Right lobe of liver (tissue), 4 donors: Measurements from ENCODE around the gene SELENOV.

Experiments used
- POLR2A ChIP-seq: fragments of 450-650 bp; IDR thresholded peaks from one replicate; pipeline ENCODE4 v1.6.1; 2017; ENCODE audit warnings: antibody characterized with exemption, mild to moderate bottlenecking
- TF ChIP-seq, protein P1 (sequence below), 4 donors: fragments of 200-600 bp in 3 of 4; fragments of 450-650 bp in 1 of 4; IDR thresholded peaks; one replicate each; pipeline versions ENCODE4 v1.5.1 to v1.8.0; 2016 to 2022; ENCODE audit warnings: antibody characterized with exemption in 4 of 4, mild to moderate bottlenecking in 2 of 4
- donor health status: DM: no; HTN: no; CAD: no.
- donor health status: DM: no; HTN: no; CAD: no.
- donor health status: DM: no; HTN: yes; CAD: no.

GRCh38 chr19:39546599-39546998 is 31.7 kb downstream of the SELENOV start:
- TF ChIP-seq, protein P1, sequence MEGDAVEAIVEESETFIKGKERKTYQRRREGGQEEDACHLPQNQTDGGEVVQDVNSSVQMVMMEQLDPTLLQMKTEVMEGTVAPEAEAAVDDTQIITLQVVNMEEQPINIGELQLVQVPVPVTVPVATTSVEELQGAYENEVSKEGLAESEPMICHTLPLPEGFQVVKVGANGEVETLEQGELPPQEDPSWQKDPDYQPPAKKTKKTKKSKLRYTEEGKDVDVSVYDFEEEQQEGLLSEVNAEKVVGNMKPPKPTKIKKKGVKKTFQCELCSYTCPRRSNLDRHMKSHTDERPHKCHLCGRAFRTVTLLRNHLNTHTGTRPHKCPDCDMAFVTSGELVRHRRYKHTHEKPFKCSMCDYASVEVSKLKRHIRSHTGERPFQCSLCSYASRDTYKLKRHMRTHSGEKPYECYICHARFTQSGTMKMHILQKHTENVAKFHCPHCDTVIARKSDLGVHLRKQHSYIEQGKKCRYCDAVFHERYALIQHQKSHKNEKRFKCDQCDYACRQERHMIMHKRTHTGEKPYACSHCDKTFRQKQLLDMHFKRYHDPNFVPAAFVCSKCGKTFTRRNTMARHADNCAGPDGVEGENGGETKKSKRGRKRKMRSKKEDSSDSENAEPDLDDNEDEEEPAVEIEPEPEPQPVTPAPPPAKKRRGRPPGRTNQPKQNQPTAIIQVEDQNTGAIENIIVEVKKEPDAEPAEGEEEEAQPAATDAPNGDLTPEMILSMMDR (IDR thresholded peaks at IDR 0.05), result no peak
- no peak for TF ChIP-seq POLR2A
